Measurements from ENCODE around the gene PWP1. TPM values are rescaled to one million over a fixed set of nuclear protein-coding genes. Genes with fewer than 3 reads are reported as not detected.

The PWP1 gene
- total and polyA plus RNA-seq, 8 donors: 10.5 to 21.8 (median 14.8) TPM

DNA sequence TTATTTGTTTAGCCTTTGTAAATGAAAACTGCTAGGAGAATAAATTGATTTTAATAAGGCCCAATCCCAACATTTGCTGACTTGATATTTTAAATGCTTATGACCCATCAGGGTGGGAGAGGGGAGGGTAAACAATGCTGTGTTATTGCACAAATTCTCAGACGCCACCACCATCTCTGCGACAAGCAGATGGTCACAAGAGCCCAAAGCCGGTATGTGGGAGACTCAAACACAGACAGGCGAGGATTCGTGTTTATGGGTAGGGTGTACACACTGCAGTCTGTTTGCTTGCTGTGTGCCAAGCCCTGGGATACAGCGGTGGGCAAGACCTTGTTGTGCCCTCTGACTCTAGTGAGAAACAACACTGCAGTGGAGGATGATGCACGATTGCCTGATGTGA, 39.2 kb upstream of the PWP1 start:
- ATAC-seq (no peak), DNase-seq (no peak), FAIRE-seq (no peak)
- Histone ChIP-seq H3K27me3 (no peaks in the 10 kb centered on the region), H3K27ac (no peak overlapping the region), H3K9me3 (no peaks in the 10 kb centered on the region), H3K36me3 (no peaks in the 10 kb centered on the region), H3K4me3 (no peak overlapping the region), H3K4me1 (no peaks in the 10 kb centered on the region)
- TF ChIP-seq, protein P1, sequence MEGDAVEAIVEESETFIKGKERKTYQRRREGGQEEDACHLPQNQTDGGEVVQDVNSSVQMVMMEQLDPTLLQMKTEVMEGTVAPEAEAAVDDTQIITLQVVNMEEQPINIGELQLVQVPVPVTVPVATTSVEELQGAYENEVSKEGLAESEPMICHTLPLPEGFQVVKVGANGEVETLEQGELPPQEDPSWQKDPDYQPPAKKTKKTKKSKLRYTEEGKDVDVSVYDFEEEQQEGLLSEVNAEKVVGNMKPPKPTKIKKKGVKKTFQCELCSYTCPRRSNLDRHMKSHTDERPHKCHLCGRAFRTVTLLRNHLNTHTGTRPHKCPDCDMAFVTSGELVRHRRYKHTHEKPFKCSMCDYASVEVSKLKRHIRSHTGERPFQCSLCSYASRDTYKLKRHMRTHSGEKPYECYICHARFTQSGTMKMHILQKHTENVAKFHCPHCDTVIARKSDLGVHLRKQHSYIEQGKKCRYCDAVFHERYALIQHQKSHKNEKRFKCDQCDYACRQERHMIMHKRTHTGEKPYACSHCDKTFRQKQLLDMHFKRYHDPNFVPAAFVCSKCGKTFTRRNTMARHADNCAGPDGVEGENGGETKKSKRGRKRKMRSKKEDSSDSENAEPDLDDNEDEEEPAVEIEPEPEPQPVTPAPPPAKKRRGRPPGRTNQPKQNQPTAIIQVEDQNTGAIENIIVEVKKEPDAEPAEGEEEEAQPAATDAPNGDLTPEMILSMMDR (IDR thresholded peaks at IDR 0.05): no peak
- 87 to 89% methylated on average over 7 of the region's 7 CpGs for WGBS, 2 donors
- intact Hi-C loops (cut with DNase I): no loop called here

DNA sequence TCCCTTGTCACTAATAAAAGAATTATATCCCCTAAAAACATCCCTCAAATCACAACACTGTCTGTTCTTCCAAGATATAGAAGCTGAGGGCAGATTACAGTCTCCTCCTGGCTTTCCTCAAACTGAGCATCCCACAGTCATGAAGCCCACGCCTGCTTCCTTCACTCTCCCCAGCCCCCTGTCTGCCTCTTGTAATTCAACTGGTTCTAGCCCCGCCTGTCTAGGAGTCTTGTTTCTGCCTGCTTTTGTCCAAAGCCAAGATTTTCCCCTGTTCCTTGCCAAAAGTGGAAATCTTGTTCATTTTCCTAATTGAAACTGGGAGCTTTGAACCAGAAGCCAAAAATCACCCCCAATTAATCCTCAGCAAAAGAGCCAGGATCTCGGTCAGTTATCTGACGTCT, 35.9 kb upstream of the PWP1 start:
- ATAC-seq (peak in 1 of 4 donors; percentile 64), FAIRE-seq (no peak)
- intact Hi-C loops (cut with DNase I): no loop called here

GRCh38 chr12:107650977-107651376, 34.6 kb upstream of the PWP1 start:
- FAIRE-seq (no peak), DNase-seq (no peak), ATAC-seq (no peak)
- Histone ChIP-seq H3K36me3 (no peaks in the 10 kb centered on the region), H3K27me3 (no peaks in the 10 kb centered on the region), H3K9me3 (no peaks in the 10 kb centered on the region), H3K4me3 (no peak overlapping the region), H3K4me1 (no peaks in the 10 kb centered on the region), H3K27ac (no peak overlapping the region)
- WGBS, 2 donors: 43 to 60% methylated on average over 10 of the region's 10 CpGs
- TF ChIP-seq, protein P1 (IDR thresholded peaks at IDR 0.05): no peak
- intact Hi-C loops (cut with DNase I): no loop called here

More for the DNA sequence above, 35.9 kb upstream of the PWP1 start:
- Histone ChIP-seq H3K4me3 (no peak overlapping the region), H3K27me3 (no peaks in the 10 kb centered on the region), H3K27ac (no peak overlapping the region), H3K4me1 (no peaks in the 10 kb centered on the region), H3K36me3 (no peaks in the 10 kb centered on the region), H3K9me3 (no peaks in the 10 kb centered on the region)
- WGBS, 2 donors: 30 to 56% methylated on average over 4 of the region's 4 CpGs
- no peak for DNase-seq
- TF ChIP-seq, protein P1 (IDR thresholded peaks at IDR 0.05): no peak

DNA sequence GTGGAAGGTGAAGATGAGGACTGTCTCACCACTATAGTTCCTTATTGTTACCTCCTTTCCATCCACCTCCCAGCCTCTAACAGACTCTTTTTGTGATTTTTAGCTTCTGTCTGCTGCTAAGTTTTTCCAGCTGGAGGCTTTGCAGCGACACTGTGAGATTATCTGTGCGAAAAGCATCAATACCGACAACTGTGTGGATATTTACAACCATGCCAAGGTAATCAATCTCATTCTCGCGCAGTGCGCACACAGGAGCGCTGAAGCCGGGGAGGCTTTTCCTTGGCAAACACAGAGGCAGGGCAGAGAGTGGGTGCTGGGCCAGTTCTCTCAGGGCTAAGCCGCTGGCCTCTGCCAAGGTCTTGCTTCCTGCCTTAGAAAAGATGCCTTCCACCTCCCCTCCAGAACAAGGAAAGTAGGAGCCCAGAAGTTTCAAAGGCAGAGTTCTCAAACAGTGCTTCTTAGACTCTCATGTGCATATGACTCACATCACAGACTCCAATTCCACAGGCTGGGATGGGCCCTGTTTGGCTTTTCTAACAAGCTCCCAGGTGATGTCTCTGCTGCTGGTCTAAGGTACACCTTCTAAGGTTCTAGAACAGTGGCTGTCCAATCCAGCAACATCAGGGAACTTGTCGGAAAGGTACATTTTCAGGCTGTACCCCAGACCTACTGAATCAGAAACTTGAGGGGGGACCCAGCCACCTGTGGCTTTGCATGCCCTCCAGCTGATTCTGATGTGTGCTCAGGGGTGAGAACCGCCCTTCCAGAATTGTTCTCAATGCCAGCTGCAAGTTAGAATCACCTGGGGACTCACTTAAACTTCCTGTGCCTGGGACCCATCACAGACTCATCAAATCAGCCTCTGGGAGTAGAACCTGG, 33.8 kb upstream of the PWP1 start:
- no peak for DNase-seq

More for the DNA sequence above, 33.8 kb upstream of the PWP1 start:
- no peak overlapping the region for H3K4me3 ChIP-seq
- H3K27me3 ChIP-seq: no peaks in the 10 kb centered on the region
- FAIRE-seq (no peak), ATAC-seq (no peak)
- H3K36me3 ChIP-seq: no peaks in the 10 kb centered on the region
- no peaks in the 10 kb centered on the region for H3K4me1 ChIP-seq
- TF ChIP-seq, protein P1 (IDR thresholded peaks at IDR 0.05): no peak
- intact Hi-C loops (cut with DNase I): no loop called here
- H3K27ac ChIP-seq: no peak overlapping the region
- WGBS, 2 donors: 27 to 38% methylated on average over 11 of the region's 11 CpGs
- H3K9me3 ChIP-seq: no peaks in the 10 kb centered on the region

All from pancreas (tissue), 10 donors.